Activated B cell treated with CpG ODN at 0.5 μM for 24 hours (primary cell): ENCODE measurements around the gene SFN. TPM values are rescaled to one million over a fixed set of nuclear protein-coding genes. Genes with fewer than 3 reads are reported as not detected.

Experiments used
- ATAC-seq: fragments of 200-7000 bp; cut with Tn5 transposase; one replicate; pipeline ENCODE4 v1.10.0; 2021; ENCODE audit warnings: low read depth, mild to moderate bottlenecking, moderate library complexity
- CTCF ChIA-PET: fragments of 350-600 bp; sonication (Branson Sonifier 250); formaldehyde crosslinking; loops from one replicate; lab custom pipeline; 2021; ENCODE audit warnings: antibody characterized with exemption; lab: Charles Lee
- POLR2A ChIA-PET: fragments of 350-600 bp; sonication (Branson Sonifier 250); formaldehyde crosslinking; loops from one replicate; lab custom pipeline; 2021; ENCODE audit warnings: antibody characterized with exemption; lab: Charles Lee
- DNase-seq: peaks from one replicate; pipeline ENCODE4 v3.0.0; 2022
- H3K27ac Mint-ChIP-seq: one replicate; pipeline ENCODE4 v1.8.0; 2020; ENCODE audit warnings: mixed read lengths
- H3K27me3 Mint-ChIP-seq: one replicate; pipeline ENCODE4 v1.8.0; 2021; ENCODE audit warnings: mixed read lengths
- H3K36me3 Mint-ChIP-seq: one replicate; pipeline ENCODE4 v1.8.0; 2021; ENCODE audit warnings: low read depth, mixed read lengths
- H3K4me1 Mint-ChIP-seq: one replicate; pipeline ENCODE4 v1.8.0; 2021; ENCODE audit warnings: mixed read lengths
- H3K4me3 Mint-ChIP-seq: one replicate; pipeline ENCODE4 v1.8.0; 2020; ENCODE audit warnings: mild to moderate bottlenecking, mixed read lengths
- H3K9me3 Mint-ChIP-seq: one replicate; pipeline ENCODE4 v1.8.0; 2020; ENCODE audit warnings: mixed read lengths
- intact Hi-C: fragments of 100-400 bp; cut with micrococcal nuclease; formaldehyde crosslinking; loops from one replicate; pipeline ENCODE4 v1.15.1; 2024
- total RNA-seq: library from RNA; stranded (reverse); gene quantifications from 2 replicates; pipeline ENCODE4 v1.2.3, GENCODE V29; 2022
- TF ChIP-seq, protein P1 (sequence below): fragments of 200-600 bp; IDR thresholded peaks from one replicate; pipeline ENCODE4 v1.8.0; 2022; ENCODE audit warnings: antibody characterized with exemption, mild to moderate bottlenecking

Gene SFN
- total RNA-seq, 1 donor from 2014 or later: 0.29 TPM

DNA sequence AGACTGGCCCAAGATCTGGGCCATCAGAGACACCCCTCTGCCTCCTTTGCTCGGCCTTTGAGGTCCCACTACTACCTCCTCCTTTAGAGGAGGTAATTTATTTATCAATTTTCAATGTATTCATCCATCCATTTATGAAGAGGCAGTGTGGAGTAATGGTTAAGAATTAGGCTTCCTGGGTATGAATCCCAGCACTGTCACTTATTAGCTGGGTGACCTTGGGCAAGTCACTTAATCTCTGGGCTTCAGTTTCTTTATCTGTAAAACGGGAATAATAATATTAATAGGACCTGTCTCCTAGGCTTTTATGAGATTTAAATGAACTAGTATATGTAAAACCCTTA, 49.2 kb downstream of the SFN start:
- CTCF ChIA-PET: no interaction called here
- H3K27me3 Mint-ChIP-seq: no peaks in the 10 kb centered on the region
- TF ChIP-seq, protein P1, sequence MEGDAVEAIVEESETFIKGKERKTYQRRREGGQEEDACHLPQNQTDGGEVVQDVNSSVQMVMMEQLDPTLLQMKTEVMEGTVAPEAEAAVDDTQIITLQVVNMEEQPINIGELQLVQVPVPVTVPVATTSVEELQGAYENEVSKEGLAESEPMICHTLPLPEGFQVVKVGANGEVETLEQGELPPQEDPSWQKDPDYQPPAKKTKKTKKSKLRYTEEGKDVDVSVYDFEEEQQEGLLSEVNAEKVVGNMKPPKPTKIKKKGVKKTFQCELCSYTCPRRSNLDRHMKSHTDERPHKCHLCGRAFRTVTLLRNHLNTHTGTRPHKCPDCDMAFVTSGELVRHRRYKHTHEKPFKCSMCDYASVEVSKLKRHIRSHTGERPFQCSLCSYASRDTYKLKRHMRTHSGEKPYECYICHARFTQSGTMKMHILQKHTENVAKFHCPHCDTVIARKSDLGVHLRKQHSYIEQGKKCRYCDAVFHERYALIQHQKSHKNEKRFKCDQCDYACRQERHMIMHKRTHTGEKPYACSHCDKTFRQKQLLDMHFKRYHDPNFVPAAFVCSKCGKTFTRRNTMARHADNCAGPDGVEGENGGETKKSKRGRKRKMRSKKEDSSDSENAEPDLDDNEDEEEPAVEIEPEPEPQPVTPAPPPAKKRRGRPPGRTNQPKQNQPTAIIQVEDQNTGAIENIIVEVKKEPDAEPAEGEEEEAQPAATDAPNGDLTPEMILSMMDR: no peak
- intact Hi-C loops: no loop called here
- H3K27ac Mint-ChIP-seq: no peak overlapping the region
- DNase-seq: no peak
- ATAC-seq: no peak
- POLR2A ChIA-PET: interaction anchor here (1.3 kb wide), 1 partner anchor 12 kb away, joined by 4 read pairs; no protein-coding TSS in a partner anchor
- H3K4me1 Mint-ChIP-seq: no peaks in the 10 kb centered on the region
- H3K4me3 Mint-ChIP-seq: no peak overlapping the region
- no peaks in the 10 kb centered on the region for H3K36me3 Mint-ChIP-seq
- no peaks in the 10 kb centered on the region for H3K9me3 Mint-ChIP-seq

DNA sequence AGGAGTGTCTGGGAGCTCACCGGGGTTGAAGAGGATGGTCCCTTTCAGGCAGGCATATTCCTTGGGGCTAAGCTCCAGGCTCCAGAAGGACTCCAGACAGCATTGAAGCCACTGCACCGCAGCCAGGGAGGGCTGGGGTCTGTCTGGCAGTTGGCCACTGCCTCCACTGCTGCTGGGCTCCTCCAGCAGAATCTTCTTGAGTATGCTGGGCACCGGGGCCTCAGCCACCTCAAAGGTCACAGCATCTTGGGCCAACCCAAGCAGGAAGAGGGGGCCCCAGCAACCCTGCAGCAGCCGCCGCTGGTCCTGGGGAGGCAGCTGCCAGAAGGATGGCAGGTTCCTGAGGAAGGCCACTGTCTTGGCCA, 50.4 kb downstream of the SFN start:
- intact Hi-C loops: no loop called here
- no peak for DNase-seq
- Mint-ChIP-seq H3K27me3 (no peaks in the 10 kb centered on the region), H3K4me1 (no peaks in the 10 kb centered on the region), H3K4me3 (no peak overlapping the region), H3K27ac (no peak overlapping the region), H3K36me3 (no peaks in the 10 kb centered on the region), H3K9me3 (no peaks in the 10 kb centered on the region)
- ChIA-PET CTCF (no interaction called here), POLR2A (interaction anchor here (1.3 kb wide), 1 partner anchor 14 kb away, joined by 4 read pairs; no protein-coding TSS in a partner anchor)
- TF ChIP-seq, protein P1: no peak
- ATAC-seq: no peak

Other genes with a start within 250 kb of the SFN start
- 116 and 142 TPM in 2 replicates for gene ARID1A, start 167.1 kb upstream of the SFN start, total RNA-seq
- 29.6 and 35.4 TPM in 2 replicates for gene PIGV, start 75.2 kb upstream of the SFN start, total RNA-seq
- gene ZDHHC18, start 36.5 kb upstream of the SFN start, total RNA-seq: 27.1 and 30.3 TPM in 2 replicates
- 42.6 and 48.6 TPM in 2 replicates for gene GPN2, start 27.1 kb downstream of the SFN start, total RNA-seq
- 24.0 and 26.0 TPM in 2 replicates for gene GPATCH3, start 37.3 kb downstream of the SFN start, total RNA-seq
- gene NR0B2, start 50.8 kb downstream of the SFN start, total RNA-seq: not detected in 2 replicates
- gene NUDC, start 58.6 kb downstream of the SFN start, total RNA-seq: 71.7 and 73.7 TPM in 2 replicates
- 0.59 and 0.75 TPM in 2 replicates for gene KDF1, start 97.3 kb downstream of the SFN start, total RNA-seq
- gene TRNP1, start 130.5 kb downstream of the SFN start, total RNA-seq: 0.24 and 0.44 TPM in 2 replicates
- gene TENT5B, start 149.7 kb downstream of the SFN start, total RNA-seq: not detected in 2 replicates